Gastrocnemius medialis (tissue), 4 donors: ENCODE measurements around the gene LRP1.

Source experiments
- CTCF ChIP-seq, 5 experiments: fragments of 450-650 bp in 3 of 5; fragments of 200-600 bp in 2 of 5; sonication (generic) in 2 of 5; IDR thresholded peaks in 4 of 5; conservative IDR thresholded peaks in 1 of 5; 1 replicate in 4 of 5; 2 replicates in 1 of 5; pipeline ENCODE4 v1.5.1; 2016 to 2019; ENCODE audit warnings: antibody characterized with exemption in 5 of 5, mild to moderate bottlenecking in 3 of 5, moderate library complexity in 3 of 5
- POLR2A ChIP-seq, 2 donors: fragments of 450-650 bp; IDR thresholded peaks; one replicate each; pipeline ENCODE4 v1.6.1; 2017; ENCODE audit warnings: antibody characterized with exemption in 2 of 2, mild to moderate bottlenecking in 2 of 2, moderate library complexity in 2 of 2

DNA sequence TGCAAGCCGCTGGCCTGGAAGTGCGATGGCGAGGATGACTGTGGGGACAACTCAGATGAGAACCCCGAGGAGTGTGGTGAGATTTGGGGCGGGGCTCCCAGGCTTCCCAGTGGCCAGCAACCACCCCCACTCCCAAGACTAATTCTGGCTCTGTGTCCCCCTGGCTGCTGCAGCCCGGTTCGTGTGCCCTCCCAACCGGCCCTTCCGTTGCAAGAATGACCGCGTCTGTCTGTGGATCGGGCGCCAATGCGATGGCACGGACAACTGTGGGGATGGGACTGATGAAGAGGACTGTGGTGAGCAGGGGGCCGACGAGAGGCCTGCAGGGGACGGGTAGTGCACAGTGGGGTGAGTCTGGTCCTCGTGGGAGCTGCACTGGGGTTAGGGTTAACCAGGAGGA lies 76.2 kb downstream of the LRP1 start:
- TF ChIP-seq CTCF (IDR thresholded peaks at IDR 0.05 in 4 of 5, conservative IDR thresholded peaks at IDR 0.05 in 1 of 5) (no peak), POLR2A (IDR thresholded peaks at IDR 0.05) (no peak)
